Measurements from ENCODE around the gene EIF3L. TPM values are rescaled to one million over a fixed set of nuclear protein-coding genes. Genes with fewer than 3 reads are reported as not detected.
A peak's percentile ranks its signal among the peaks of the same experiment; 100 is the strongest.

The EIF3L gene
- total RNA-seq, 4 donors from 2014 or later: 336 to 538 (median 412) TPM

GRCh38 chr22:37887584-37888378 lies 38.6 kb downstream of the EIF3L start:
- Histone ChIP-seq H3K27ac (peak overlapping the region; percentile 62 to 79 (median 76)), H3K9me3 (no peaks in the 10 kb centered on the region), H3K27me3 (no peaks in the 10 kb centered on the region), H3K4me1 (peaks cover 0 to 78% (median 14%) of the 10 kb centered on the region in 3 donors), H3K4me3 (no peak overlapping the region), H3K36me3 (peaks cover 0 to 60% of the 10 kb centered on the region in 2 donors)
- WGBS, 2 donors (ENCODE audit: low coverage in 1 of 2): 10 to 28% methylated on average over 2 to 5 of the region's 6 CpGs
- ATAC-seq: peak; percentile 93
- TF ChIP-seq, protein P1, sequence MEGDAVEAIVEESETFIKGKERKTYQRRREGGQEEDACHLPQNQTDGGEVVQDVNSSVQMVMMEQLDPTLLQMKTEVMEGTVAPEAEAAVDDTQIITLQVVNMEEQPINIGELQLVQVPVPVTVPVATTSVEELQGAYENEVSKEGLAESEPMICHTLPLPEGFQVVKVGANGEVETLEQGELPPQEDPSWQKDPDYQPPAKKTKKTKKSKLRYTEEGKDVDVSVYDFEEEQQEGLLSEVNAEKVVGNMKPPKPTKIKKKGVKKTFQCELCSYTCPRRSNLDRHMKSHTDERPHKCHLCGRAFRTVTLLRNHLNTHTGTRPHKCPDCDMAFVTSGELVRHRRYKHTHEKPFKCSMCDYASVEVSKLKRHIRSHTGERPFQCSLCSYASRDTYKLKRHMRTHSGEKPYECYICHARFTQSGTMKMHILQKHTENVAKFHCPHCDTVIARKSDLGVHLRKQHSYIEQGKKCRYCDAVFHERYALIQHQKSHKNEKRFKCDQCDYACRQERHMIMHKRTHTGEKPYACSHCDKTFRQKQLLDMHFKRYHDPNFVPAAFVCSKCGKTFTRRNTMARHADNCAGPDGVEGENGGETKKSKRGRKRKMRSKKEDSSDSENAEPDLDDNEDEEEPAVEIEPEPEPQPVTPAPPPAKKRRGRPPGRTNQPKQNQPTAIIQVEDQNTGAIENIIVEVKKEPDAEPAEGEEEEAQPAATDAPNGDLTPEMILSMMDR (IDR thresholded peaks at IDR 0.05): peak in 3 of 4 experiments; percentile 54 to 84 (median 61)
- TF ChIP-seq EP300 (IDR thresholded peaks at IDR 0.05): no peak

DNA sequence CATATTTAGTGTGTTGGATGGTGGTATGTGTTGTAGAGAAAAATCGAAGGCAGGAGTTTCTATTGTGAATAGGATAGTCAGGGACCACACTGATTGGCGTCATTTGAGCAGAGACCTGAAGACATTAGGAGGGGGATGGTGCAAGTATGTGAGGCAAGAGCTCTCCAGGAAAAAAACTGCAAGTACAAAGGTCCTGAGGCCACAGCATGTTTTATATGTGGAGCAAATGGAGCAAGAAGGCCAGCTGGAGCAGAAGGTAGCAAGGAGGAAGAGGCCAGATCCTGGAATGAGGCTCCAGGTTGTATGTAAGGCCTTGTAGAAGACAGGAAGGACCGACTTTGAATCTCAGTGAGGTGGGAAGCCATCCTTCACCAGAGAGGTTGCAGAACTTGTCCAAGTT lies 42.7 kb downstream of the EIF3L start:
- Histone ChIP-seq H3K9me3 (no peaks in the 10 kb centered on the region), H3K27ac (peak overlapping the region in 3 of 4 donors; percentile 73 to 76 (median 75)), H3K4me3 (no peak overlapping the region), H3K4me1 (peaks cover 0 to 85% (median 27%) of the 10 kb centered on the region in 3 donors), H3K36me3 (peaks cover 0 to 42% of the 10 kb centered on the region in 2 donors), H3K27me3 (no peaks in the 10 kb centered on the region)
- no peak for ATAC-seq
- TF ChIP-seq POLR2AphosphoS5 (IDR thresholded peaks at IDR 0.05) (no peak), EP300 (IDR thresholded peaks at IDR 0.05) (no peak), POLR2A (IDR thresholded peaks at IDR 0.05) (no peak)
- TF ChIP-seq, protein P1 (IDR thresholded peaks at IDR 0.05): no peak
- 80 to 84% methylated on average over 3 of the region's 3 CpGs for WGBS, 2 donors (ENCODE audit: low coverage in 1 of 2)

GRCh38 chr22:37892566-37893335 lies 43.5 kb downstream of the EIF3L start:
- Histone ChIP-seq H3K9me3 (no peaks in the 10 kb centered on the region), H3K27me3 (no peaks in the 10 kb centered on the region), H3K4me1 (peaks cover 0 to 85% (median 21%) of the 10 kb centered on the region in 3 donors), H3K4me3 (no peak overlapping the region), H3K27ac (peak overlapping the region in 3 of 4 donors; percentile 73 to 76 (median 75)), H3K36me3 (peaks cover 0 to 34% of the 10 kb centered on the region in 2 donors)
- 39% methylated on average over 5 of the region's 7 CpGs; no CpG with 5 or more reads in 1 of the 2 donors for WGBS, 2 donors (ENCODE audit: low coverage in 1 of 2)
- TF ChIP-seq, protein P1 (IDR thresholded peaks at IDR 0.05): no peak
- TF ChIP-seq POLR2AphosphoS5 (IDR thresholded peaks at IDR 0.05): no peak
- TF ChIP-seq POLR2A (IDR thresholded peaks at IDR 0.05): no peak
- TF ChIP-seq EP300 (IDR thresholded peaks at IDR 0.05): no peak
- peak; percentile 54 for ATAC-seq

GRCh38 chr22:37893583-37893983 lies 44.4 kb downstream of the EIF3L start:
- peak overlapping the region; percentile 15 to 76 (median 74) for H3K27ac ChIP-seq
- ATAC-seq: no peak
- peaks cover 0 to 83% (median 21%) of the 10 kb centered on the region in 3 donors for H3K4me1 ChIP-seq
- H3K36me3 ChIP-seq: peaks cover 0 to 25% of the 10 kb centered on the region in 2 donors
- WGBS, 2 donors (ENCODE audit: low coverage in 1 of 2): 40 to 55% methylated on average over 1 to 5 of the region's 5 CpGs
- no peak overlapping the region for H3K4me3 ChIP-seq
- no peaks in the 10 kb centered on the region for H3K9me3 ChIP-seq
- H3K27me3 ChIP-seq: no peaks in the 10 kb centered on the region
- TF ChIP-seq POLR2A (IDR thresholded peaks at IDR 0.05) (no peak), EP300 (IDR thresholded peaks at IDR 0.05) (no peak), POLR2AphosphoS5 (IDR thresholded peaks at IDR 0.05) (no peak)
- TF ChIP-seq, protein P1 (IDR thresholded peaks at IDR 0.05): no peak

Measured in gastroesophageal sphincter (tissue), 4 donors.